ENCODE measurements around the gene NCOA3. TPM values are rescaled to one million over a fixed set of nuclear protein-coding genes. Genes with fewer than 3 reads are reported as not detected.

Gene NCOA3
- total RNA-seq, 1 experiment from 2014 or later: 25.9 TPM

GRCh38 chr20:47694021-47694818, 192.5 kb downstream of the NCOA3 start:
- RAD21 ChIA-PET (ENCODE audit: low non-redundant PET in 1 of 2, low total read pairs in 2 of 2, uncharacterized antibody in 2 of 2, unreplicated experiment in 2 of 2): no interaction called here
- intact Hi-C loops (cut with micrococcal nuclease): no loop called here
- Histone ChIP-seq H3K27ac (ENCODE audit: low read depth, low read length) (no peak overlapping the region), H3K4me3 (replicated peaks in 1 of 2; ENCODE audit: low read depth in 1 of 2, low read length in 2 of 2) (no peak overlapping the region), H3K4me2 (ENCODE audit: low read length) (no peak overlapping the region), H3K36me3 (ENCODE audit: control insufficient read depth in 1 of 2, insufficient read depth in 2 of 2, low read length in 2 of 2) (no peaks in the 10 kb centered on the region), H3K9me2 (ENCODE audit: insufficient read depth) (no peaks in the 10 kb centered on the region), H3K9ac (ENCODE audit: low read length) (no peak overlapping the region), H3K79me2 (ENCODE audit: insufficient read depth, low read length) (no peaks in the 10 kb centered on the region), H3K4me1 (ENCODE audit: control insufficient read depth in 1 of 2, insufficient read depth in 2 of 2, low read length in 2 of 2) (peaks cover 0 to 2% of the 10 kb centered on the region in 2 experiments; a peak in 1 of 4 replicates), H3K27me3 (ENCODE audit: insufficient read depth, low read length) (no peaks in the 10 kb centered on the region), H2AFZ (ENCODE audit: low read depth, low read length, poor library complexity, severe bottlenecking) (no peak overlapping the region), H3K9me3 (ENCODE audit: control insufficient read depth in 1 of 2, insufficient read depth in 1 of 2, low read depth in 1 of 2, low read length in 2 of 2) (no peaks in the 10 kb centered on the region), H4K20me1 (ENCODE audit: insufficient read depth) (no peaks in the 10 kb centered on the region)
- ATAC-seq (no peak), DNase-seq (ENCODE audit: low read depth, low spot score) (no peak)
- BruUV-seq (replicated peaks): no TSS peak
- CTCF ChIA-PET: interaction anchor here (2.3 kb wide), 1 partner anchor 926 kb away, joined by 9 read pairs; no protein-coding TSS in a partner anchor
- TF ChIP-seq EZH2phosphoT487 (IDR thresholded peaks at IDR 0.05; ENCODE audit: borderline replicate concordance) (no peak), ZFX (IDR thresholded peaks at IDR 0.05) (no peak), CBX3 (IDR thresholded peaks at IDR 0.05; ENCODE audit: low read depth) (no peak), POLR2AphosphoS5 (IDR thresholded peaks at IDR 0.05; ENCODE audit: low read depth, low read length) (no peak), ZNF274 (IDR thresholded peaks at IDR 0.05; ENCODE audit: low read depth, low read length) (no peak), JUND (IDR thresholded peaks at IDR 0.05) (no peak), EZH2 (IDR thresholded peaks at IDR 0.05) (no peak), ATF3 (IDR thresholded peaks at IDR 0.05) (no peak), YY1 (IDR thresholded peaks at IDR 0.05; ENCODE audit: extremely low read depth, insufficient replicate concordance, low read depth, low read length) (no peak), SRF (IDR thresholded peaks at IDR 0.05; ENCODE audit: low read depth) (no peak), SIN3A (IDR thresholded peaks at IDR 0.05; ENCODE audit: low read depth) (no peak), EGR1 (IDR thresholded peaks at IDR 0.05; ENCODE audit: low read depth) (no peak), CEBPB (IDR thresholded peaks at IDR 0.05; ENCODE audit: low read depth) (no peak), ZBTB33 (IDR thresholded peaks at IDR 0.05; ENCODE audit: extremely low read depth, insufficient replicate concordance, low read length) (no peak), RAD21 (IDR thresholded peaks at IDR 0.05; ENCODE audit: low read depth) (no peak), FOSL1 (IDR thresholded peaks at IDR 0.05; ENCODE audit: low read depth) (no peak), ELF1 (IDR thresholded peaks at IDR 0.05; ENCODE audit: borderline replicate concordance, low read depth) (no peak), POLR2A (IDR thresholded peaks at IDR 0.05; ENCODE audit: borderline replicate concordance, extremely low read depth, insufficient read depth, insufficient read length) (no peak)
- TF ChIP-seq, protein P1, sequence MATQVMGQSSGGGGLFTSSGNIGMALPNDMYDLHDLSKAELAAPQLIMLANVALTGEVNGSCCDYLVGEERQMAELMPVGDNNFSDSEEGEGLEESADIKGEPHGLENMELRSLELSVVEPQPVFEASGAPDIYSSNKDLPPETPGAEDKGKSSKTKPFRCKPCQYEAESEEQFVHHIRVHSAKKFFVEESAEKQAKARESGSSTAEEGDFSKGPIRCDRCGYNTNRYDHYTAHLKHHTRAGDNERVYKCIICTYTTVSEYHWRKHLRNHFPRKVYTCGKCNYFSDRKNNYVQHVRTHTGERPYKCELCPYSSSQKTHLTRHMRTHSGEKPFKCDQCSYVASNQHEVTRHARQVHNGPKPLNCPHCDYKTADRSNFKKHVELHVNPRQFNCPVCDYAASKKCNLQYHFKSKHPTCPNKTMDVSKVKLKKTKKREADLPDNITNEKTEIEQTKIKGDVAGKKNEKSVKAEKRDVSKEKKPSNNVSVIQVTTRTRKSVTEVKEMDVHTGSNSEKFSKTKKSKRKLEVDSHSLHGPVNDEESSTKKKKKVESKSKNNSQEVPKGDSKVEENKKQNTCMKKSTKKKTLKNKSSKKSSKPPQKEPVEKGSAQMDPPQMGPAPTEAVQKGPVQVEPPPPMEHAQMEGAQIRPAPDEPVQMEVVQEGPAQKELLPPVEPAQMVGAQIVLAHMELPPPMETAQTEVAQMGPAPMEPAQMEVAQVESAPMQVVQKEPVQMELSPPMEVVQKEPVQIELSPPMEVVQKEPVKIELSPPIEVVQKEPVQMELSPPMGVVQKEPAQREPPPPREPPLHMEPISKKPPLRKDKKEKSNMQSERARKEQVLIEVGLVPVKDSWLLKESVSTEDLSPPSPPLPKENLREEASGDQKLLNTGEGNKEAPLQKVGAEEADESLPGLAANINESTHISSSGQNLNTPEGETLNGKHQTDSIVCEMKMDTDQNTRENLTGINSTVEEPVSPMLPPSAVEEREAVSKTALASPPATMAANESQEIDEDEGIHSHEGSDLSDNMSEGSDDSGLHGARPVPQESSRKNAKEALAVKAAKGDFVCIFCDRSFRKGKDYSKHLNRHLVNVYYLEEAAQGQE (IDR thresholded peaks at IDR 0.05; ENCODE audit: low read depth): no peak
- TF ChIP-seq, protein P2, sequence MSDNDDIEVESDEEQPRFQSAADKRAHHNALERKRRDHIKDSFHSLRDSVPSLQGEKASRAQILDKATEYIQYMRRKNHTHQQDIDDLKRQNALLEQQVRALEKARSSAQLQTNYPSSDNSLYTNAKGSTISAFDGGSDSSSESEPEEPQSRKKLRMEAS (IDR thresholded peaks at IDR 0.05): no peak
- POLR2A ChIA-PET: interaction anchor here (1.6 kb wide), 1 partner anchor 11 kb away, joined by 3 read pairs; no protein-coding TSS in a partner anchor

Measured in HCT116 (cell line).